Measurements from ENCODE around the gene ANKS3.
A peak's percentile ranks its signal among the peaks of the same experiment; 100 is the strongest.

ANKS3 gene

DNA sequence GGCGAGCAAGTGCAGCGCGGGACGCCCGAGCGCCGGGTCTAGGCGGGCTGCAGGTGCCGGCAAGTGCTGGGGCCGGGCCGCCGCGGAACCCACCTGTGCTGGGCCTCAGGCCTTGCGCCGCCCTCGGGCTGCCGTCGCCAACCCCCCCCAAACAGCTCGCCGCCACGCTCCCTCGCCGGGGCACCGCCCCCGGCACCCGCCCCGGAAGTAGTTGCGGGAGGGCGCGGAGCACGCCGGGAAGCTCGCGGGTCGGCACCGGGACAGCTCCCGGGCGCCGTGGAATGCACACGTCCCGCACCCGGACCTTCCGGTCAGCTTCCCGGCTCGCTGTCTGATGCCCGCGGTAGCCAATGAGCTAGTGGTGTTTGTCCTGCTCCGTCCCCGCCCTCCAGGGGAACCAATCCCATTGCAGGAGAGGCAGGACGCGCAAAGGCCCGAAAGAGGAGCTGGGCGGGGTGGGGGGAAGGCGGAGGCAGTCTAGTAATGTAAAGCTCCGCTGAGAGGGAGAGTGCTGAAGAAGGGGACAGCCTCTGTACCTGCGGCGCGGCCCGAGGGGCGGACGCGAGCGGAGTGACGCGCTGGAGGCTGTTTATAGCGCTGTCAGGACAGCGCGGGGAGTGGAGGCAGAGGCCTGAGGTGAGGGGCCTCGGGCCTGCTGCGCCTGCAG lies at the start of gene ANKS3, which contains the start of gene DNAAF8:
ANKS3 (minus strand) TSS at position 209 of the 667 bp plus-strand sequence. CDS start 4,122 bp downstream, outside the sequence.
DNAAF8 (plus strand) TSS at position 475 of the 667 bp plus-strand sequence. CDS start 1,978 bp downstream, outside the sequence.
- peak; percentile 82 for DNase-seq (ENCODE audit: low spot score)

DNA sequence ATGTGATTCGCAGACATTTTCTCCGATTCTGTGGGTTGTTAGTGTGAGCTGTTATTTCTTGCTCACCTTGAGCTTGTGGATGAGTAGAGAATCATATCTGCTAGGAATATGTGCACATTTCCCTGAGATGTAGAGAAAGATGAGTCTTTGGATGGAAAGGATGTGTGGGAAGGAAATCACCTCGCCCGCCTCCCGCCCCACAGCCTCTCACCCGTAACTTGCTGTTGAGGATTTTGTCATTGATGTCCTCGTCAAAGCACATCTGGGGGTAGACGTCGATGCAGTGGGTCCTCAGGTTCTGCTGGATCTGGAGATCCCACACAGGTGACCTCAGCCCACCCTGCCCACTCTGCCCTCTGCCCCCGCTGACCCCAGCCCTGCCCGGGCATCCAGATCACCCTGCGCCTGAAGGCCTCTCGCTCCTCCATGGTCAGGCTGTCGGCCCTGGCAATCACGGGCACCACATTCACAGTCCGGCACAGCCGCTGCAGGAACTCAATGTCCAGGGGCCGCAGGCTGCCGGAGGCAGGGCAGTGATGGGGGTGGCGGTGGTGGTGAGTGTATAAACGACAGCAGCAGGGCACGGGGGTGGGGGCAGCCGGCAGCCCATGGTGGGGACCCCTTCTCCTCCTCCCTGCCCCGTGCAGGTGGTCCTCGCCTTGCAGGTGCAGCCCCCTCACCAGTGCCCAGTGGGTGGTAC lies 49.3 kb upstream of the ANKS3 start:
- DNase-seq (ENCODE audit: low spot score): no peak

DNA sequence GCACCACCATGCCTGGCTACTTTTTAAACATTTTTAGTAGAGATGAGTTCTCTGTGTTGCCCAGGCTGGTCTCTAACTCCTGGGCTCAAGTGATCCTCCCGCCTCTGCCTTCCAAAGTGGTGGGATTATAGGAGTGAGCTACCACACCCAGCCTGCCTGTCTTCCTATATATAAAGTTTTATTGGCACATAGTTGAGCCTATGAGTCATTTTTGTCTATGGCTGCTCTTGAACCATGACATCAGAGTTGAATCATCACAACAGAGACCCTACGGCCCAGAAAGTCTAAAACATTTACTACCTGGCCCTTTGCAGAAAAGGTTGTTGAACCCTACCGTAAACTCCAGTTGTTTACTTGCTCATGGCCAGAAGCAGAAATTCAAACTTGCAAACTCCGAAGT lies 46.2 kb upstream of the ANKS3 start:
- DNase-seq (ENCODE audit: low spot score): no peak

- no peak for DNase-seq (ENCODE audit: low spot score)
Observed at GRCh38 chr16:4778050-4778392, 44.0 kb upstream of the ANKS3 start.

DNA sequence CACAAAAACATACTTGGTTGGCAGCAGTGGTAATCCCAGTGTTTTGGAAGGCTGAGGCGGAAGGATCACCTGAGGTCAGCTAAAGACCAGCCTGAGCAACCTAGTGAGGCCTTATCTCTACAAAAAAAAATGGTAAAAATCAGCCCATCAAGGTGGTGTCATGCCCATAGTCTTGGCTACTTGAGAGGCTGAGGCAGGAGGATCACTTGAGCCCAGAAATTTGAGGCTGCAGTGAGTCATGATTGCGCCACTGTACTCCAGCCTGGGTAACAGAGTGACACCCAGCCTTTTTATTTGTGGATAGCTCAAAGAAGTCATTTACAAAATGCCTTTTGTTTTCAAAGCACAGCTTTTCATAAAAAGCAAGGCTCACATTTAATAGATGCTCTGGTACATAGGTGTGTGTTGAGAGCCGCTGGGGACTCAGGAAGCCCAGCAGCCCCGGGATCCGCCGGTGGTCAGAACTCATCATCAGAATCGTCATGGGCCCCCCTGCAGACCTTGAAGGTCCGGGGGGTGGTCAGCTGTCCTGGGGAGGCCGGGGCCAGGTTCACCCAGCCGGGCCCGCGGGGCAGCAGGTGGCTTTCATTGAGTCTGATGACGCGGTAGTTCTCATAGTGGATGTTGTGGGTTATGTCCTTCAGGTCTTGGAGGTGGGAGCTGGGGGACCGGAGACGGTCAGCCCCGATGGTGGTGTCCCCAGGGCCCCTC lies 43.4 kb upstream of the ANKS3 start:
- DNase-seq (ENCODE audit: low spot score): no peak

- no peak for DNase-seq (ENCODE audit: low spot score)
Observed at GRCh38 chr16:4776141-4776705, 42.2 kb upstream of the ANKS3 start.

DNA sequence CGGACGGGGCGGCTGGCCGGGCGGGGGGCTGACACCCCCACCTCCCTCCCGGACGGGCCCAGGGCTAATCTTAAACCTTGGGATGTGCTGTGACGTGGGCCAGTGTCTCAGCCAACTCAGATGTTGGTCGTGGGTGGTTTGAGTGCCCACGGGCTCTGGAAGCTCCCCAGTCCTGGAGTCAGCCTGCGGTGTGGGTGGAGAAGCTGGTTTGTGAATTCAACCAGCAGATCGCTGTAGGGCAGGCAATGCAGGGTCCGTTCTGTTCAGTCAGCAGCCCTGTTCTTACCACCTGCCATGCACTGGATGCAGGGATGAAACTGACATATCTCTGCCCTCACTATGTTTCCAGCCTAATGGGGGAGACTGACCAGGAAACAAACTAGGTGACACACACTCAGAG lies 40.9 kb upstream of the ANKS3 start:
- no peak for DNase-seq (ENCODE audit: low spot score)

- no peak for DNase-seq (ENCODE audit: low spot score)
Observed at GRCh38 chr16:4772351-4772750, 38.3 kb upstream of the ANKS3 start.

DNA sequence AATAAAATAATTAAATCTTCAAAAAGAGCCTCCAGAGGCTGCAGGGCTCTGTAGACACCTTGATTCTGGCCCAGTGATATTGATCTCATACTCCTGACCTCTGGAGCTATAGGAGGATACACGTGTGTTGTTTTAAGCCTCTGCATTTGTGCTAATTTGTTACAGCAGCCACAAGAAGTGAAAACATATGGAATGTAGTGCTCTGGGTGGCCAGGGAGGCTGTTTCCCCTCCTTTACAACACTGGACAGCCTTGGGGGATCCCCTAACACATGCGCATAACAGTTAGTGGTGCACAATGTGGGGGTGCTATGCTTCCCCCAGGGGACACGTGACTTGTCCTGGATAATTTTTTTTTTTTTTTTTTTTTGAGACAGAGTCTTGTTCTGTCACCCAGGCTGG lies 37.6 kb upstream of the ANKS3 start:
- DNase-seq (ENCODE audit: low spot score): no peak

GRCh38 chr16:4769306-4769638 lies 35.2 kb upstream of the ANKS3 start:
- DNase-seq (ENCODE audit: low spot score): no peak

DNA sequence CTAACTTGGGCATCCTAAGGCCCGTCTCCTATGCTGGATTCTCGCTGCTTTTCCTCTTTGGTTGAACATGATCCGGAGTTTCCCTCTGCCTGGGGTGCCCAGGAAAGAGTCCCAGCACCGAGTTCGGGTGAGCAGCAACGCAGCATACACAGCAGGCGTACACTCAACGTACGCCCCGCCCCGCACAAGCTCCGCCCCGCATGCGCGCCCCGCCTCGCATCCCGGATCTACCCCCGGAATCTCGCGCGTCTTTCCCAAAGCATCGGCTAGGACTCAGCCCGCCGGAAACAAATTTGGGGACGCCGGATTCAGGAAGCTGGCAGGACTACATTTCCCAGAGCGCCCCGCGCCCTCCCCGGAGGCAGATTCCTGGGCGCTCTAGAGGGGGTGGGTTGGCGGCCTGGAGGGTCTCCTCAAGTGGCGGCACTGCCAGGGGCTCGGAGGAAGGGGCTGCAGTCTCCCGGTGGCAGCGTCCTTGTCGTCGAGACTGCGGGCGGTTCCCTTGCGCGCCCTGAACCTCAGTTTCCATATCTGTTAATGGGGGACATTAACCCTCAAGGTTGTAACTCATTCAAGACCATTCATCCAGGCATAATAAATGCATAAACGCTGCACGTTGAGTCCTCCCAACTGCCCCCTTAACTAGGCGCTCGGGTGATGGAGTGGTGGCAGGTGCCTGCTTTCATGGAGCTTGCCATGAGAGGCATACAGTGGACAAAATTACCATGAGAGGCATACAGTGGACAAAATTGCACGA lies 34.7 kb upstream of the ANKS3 start:
- peak; percentile 74 for DNase-seq (ENCODE audit: low spot score)

- DNase-seq (ENCODE audit: low spot score): peak; percentile 15
Observed at GRCh38 chr16:4767872-4768548, 33.9 kb upstream of the ANKS3 start.

DNA sequence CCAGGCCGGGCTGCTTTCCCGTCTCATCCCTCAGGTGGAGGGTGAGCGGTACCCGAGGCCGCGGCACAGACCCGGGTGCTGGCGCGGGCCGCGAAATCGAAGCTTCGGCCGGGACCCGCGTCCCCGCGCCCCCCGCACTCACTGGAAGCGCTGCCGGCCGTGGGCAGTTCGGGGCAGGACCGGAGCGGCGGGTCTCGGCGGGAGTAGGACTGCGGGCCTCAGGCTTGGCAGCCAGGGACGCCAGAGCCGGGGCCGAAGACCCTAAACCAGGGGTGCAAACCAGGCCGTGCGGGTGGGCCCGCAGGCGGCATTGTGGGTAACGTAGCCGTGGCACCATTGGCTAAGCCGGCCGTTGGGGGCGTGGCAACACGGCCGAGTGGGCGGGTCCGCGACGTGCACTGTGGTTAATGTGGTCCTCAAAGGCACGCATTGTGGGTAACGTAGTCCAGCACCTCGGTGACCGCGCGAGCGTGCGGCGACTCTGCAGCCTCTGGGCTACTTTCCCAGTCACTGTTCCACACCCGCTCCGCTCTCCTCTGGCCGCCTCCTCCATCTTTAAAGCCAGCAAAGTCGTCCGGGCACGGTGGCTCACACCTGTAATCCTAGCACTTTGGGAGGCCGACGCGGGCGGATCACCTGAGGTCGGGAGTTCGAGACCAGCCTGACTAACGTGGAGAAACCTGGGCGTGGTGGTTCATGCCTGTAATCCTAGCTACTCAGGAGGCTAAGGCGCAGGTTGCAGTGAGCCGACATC lies 33.0 kb upstream of the ANKS3 start, which contains the start of gene ZNF500:
ZNF500 (minus strand) TSS at position 288 of the 754 bp plus-strand sequence. CDS start 1,184 bp downstream, outside the sequence.
- DNase-seq (ENCODE audit: low spot score): peak; percentile 95

DNA sequence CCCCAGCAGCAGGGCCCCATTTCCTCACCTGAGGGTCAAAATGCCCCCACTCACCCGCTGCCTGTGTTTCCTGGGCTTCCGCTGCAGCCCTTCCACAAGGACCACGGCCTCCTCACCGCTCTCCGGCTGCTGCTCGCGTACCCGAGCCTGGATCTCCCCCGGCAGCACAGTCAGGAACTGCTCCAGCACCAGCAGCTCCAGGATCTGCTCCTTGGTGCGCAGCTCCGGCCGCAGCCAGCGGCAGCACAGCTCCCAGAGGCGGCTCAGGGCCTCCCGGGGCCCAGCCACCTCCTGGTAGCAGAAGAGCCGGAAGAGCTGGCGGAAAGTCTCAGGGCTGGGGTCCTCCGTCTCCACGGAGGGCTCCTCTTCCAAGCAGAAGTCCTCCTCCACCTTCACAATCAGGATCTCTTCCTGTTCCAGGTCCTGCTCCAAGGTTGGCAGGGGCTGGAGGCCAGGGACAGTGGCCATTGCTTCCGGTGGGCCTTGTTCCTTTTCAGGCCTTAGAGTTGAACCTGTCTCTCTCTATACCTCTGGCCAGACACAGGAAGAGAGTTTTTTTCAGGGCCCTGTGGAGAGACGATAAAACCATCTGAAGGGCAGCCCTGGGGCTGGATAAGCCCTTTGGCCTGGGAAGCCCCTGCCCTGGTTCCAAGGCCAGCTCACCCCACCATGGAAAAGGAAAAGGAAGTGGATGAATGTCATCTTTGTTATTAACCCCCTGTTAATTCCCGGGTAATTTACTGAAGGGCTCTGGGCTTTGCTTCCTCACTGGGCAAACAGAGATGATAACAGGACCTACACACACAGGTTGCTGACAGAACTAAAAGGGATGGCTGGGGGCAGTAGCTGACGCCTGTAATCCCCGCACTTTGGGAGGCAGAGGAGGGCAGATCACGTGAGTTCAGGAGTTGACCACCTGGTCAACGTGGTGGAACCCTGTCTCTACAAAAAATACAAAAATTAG lies 31.7 kb upstream of the ANKS3 start:
- DNase-seq (ENCODE audit: low spot score): no peak

- DNase-seq (ENCODE audit: low spot score): no peak
Observed at GRCh38 chr16:4763791-4764190, 29.7 kb upstream of the ANKS3 start.

- DNase-seq (ENCODE audit: low spot score): no peak
Observed at GRCh38 chr16:4762205-4762604, 28.1 kb upstream of the ANKS3 start.

DNA sequence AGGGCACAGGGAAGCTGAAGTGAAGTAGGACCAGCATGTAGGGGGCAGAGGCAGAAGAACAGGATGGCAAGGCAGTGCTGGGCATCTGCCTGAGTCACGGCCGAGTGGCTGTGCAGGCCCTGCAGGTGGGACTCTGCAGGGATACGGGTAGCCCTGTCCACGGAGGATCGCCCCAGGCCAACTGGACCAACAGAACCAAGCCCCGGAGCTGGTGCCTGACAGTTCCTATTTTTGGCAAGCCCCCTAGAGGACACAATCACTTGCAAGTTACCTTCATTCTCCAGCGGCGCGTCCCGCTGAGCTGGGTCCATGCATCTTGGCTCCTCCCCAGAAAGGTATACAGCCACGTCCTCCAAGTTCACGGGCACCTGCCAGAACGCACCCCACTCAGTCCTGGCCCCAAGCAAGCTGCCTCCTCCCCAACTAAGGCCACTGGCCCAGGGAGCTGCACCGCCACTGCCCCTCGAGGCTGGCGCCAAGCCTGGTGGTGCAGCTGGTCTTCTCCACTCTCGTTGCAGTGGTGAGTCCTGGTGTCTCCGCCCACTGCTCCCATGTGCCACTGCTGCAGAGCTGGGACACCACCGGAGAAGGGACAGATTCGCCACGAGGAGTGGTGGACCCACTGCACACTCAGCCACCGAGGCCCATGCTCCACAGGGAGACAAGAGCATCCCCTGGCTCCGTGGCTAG lies 26.3 kb upstream of the ANKS3 start:
- no peak for DNase-seq (ENCODE audit: low spot score)

DNA sequence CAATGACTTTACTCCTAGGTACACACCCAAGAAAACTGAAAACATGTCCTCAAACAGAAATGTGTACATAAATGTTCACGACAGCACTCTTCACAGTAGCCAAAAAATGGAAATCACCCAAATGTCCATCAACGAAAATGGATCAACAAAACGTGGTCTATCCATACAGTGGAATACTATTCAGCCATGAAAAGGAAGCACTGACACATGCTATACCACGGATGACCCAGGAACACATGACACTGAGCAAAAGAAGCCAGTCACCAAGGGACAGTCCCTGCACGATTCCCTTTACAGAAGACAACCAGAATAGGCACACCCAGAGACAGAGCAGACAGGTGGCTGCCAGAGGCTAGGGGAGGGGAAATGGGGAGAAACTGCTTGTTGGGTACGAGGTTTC lies 21.6 kb upstream of the ANKS3 start:
- DNase-seq (ENCODE audit: low spot score): no peak

- no peak for DNase-seq (ENCODE audit: low spot score)
Observed at GRCh38 chr16:4754865-4755264, 20.8 kb upstream of the ANKS3 start.
